ENCODE data around the gene PSD4. TPM values are rescaled to one million over a fixed set of nuclear protein-coding genes. Genes with fewer than 3 reads are reported as not detected.
A peak's percentile ranks its signal among the peaks of the same experiment; 100 is the strongest.

PSD4 gene
- polyA plus RNA-seq, 2 of the 4 experiments (the other 2 are of a cell fraction) = 5.4 to 21.6 TPM

- FAIRE-seq (no peak), DNase-seq (ENCODE audit: low read depth in 1 of 2, low spot score in 1 of 2) (peak; percentile 41 to 84), ATAC-seq (peak; percentile 82 to 86)
- Histone ChIP-seq H3K4me3 (no peak overlapping the region), H3K9me3 (no peaks in the 10 kb centered on the region), H3K4me2 (peak overlapping the region; percentile 55), H3K27ac (peak overlapping the region; percentile 77 to 91), H3K4me1 (peaks cover 69% of the 10 kb centered on the region)
- TF ChIP-seq RCOR1 (IDR thresholded peaks at IDR 0.05; ENCODE audit: low read depth, low read length) = no peak
- peak; percentile 97 for TF ChIP-seq MAFK (IDR thresholded peaks at IDR 0.05; ENCODE audit: partially characterized antibody)
- ChIA-PET CTCF (interaction anchor here (0.6 to 2.9 kb wide), 6 partner anchors 8 to 165 kb away, joined by 3 to 14 read pairs (median 4); no protein-coding TSS in a partner anchor), POLR2A (interaction anchor here (1.0 to 1.1 kb wide), 2 partner anchors 15 to 27 kb away, joined by 3 read pairs; no protein-coding TSS in a partner anchor)
- 38% methylated on average over 12 of the region's 12 CpGs for WGBS (ENCODE audit: missing lambda C conversion rate)
Observed at GRCh38 chr2:113225263-113226259, 51.8 kb downstream of the PSD4 start.

DNA sequence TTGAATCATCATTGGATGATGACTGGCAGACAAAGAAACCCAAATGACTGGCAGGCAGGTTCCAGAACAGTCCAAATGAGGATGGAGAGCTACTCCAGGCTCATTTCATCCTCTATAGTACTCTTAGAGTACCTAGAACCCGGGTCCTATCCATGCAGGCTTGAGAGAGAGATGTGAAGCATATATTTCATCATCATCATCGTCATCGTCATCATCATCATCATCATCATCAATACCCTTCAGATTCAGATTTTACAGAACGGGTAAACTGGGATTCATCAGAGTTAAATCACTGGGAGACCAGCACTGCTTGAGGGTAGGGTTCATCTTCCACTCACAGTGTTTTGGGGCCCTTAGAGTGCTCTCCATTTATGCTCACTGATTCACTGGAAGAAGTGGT lies 52.7 kb downstream of the PSD4 start:
- H3K9me3 ChIP-seq = no peaks in the 10 kb centered on the region
- POLR2A ChIA-PET = interaction anchor here (1.0 to 1.1 kb wide), 2 partner anchors 14 to 27 kb away, joined by 3 read pairs; no protein-coding TSS in a partner anchor
- CTCF ChIA-PET = interaction anchor here (0.6 to 2.9 kb wide), 9 partner anchors 9 to 164 kb away, joined by 3 to 14 read pairs (median 3); no protein-coding TSS in a partner anchor

DNA sequence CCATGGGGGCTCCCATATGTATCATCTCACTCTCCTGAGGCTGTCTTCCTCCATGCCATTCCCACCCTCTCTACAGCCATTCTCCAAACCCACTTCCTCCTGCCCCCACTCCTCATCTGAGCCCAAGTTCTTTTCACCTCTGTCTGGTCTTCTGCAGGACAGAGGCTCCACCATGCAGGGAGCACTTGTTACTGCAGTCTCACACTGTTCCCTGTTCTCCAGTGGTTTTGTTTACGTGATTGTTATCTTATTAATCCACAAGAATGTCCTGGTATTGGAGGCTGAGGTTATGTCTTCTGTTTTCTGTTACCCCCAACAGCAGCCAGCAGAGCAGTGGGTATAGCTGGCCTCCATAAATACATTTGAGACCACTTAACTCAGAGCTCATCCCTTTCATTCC lies 53.5 kb downstream of the PSD4 start:
- 96% methylated on average over 1 of the region's 1 CpG for WGBS (ENCODE audit: missing lambda C conversion rate)
- ChIA-PET POLR2A (no interaction called here), CTCF (interaction anchor here (0.8 to 2.9 kb wide), 12 partner anchors 10 to 163 kb away, joined by 3 to 14 read pairs (median 4); no protein-coding TSS in a partner anchor)
- FAIRE-seq (no peak), DNase-seq (ENCODE audit: low read depth in 1 of 2, low spot score in 1 of 2) (no peak), ATAC-seq (peak in 1 of 2 experiments; percentile 30; a peak in 3 of 6 replicates)
- TF ChIP-seq KDM5A (IDR thresholded peaks at IDR 0.05) (no peak), RAD21 (conservative IDR thresholded peaks at IDR 0.05 in 1 of 2, IDR thresholded peaks at IDR 0.05 in 1 of 2) (peak in 1 of 2 experiments; percentile 46; a peak in 2 of 5 replicates)
- H3K4me1 ChIP-seq = peaks cover 52% of the 10 kb centered on the region
- peak overlapping the region; percentile 77 to 91; a peak in 5 of 6 replicates for H3K27ac ChIP-seq
- H3K4me2 ChIP-seq = no peak overlapping the region
- H3K9me3 ChIP-seq = no peaks in the 10 kb centered on the region
- no peak overlapping the region for H3K4me3 ChIP-seq

More for the DNA sequence above, 52.7 kb downstream of the PSD4 start:
- Histone ChIP-seq H3K4me3 (no peak overlapping the region), H3K27ac (peak overlapping the region; percentile 77 to 91), H3K4me2 (peak overlapping the region; percentile 55; the same call in 2 of the 3 replicates), H3K4me1 (peaks cover 60% of the 10 kb centered on the region)
- FAIRE-seq (no peak), DNase-seq (ENCODE audit: low read depth in 1 of 2, low spot score in 1 of 2) (no peak), ATAC-seq (no peak)
- TF ChIP-seq JUNB (IDR thresholded peaks at IDR 0.05) (no peak), POLR2AphosphoS2 (conservative IDR thresholded peaks at IDR 0.05; ENCODE audit: low read length) (no peak), RAD21 (conservative IDR thresholded peaks at IDR 0.05 in 1 of 2, IDR thresholded peaks at IDR 0.05 in 1 of 2) (no peak), EHF (CRISPR knock-in tag; IDR thresholded peaks at IDR 0.05) (no peak), CBX2 (IDR thresholded peaks at IDR 0.05; ENCODE audit: borderline replicate concordance, low read depth) (no peak), GATA3 (IDR thresholded peaks at IDR 0.05; ENCODE audit: borderline replicate concordance) (no peak), ZC3H11A (IDR thresholded peaks at IDR 0.05) (no peak), HOXA7 (CRISPR knock-in tag; IDR thresholded peaks at IDR 0.05) (no peak), EHMT2 (IDR thresholded peaks at IDR 0.05; ENCODE audit: low read depth) (no peak), PHF8 (IDR thresholded peaks at IDR 0.05; ENCODE audit: borderline replicate concordance, low read depth) (no peak), MAFK (IDR thresholded peaks at IDR 0.05; ENCODE audit: partially characterized antibody) (no peak), BHLHE40 (IDR thresholded peaks at IDR 0.05; ENCODE audit: low read depth, low read length) (no peak), MAZ (IDR thresholded peaks at IDR 0.05; ENCODE audit: borderline replicate concordance, low read depth, low read length) (no peak), MYC (IDR thresholded peaks at IDR 0.05; ENCODE audit: borderline replicate concordance, low read length) (no peak), MAX (IDR thresholded peaks at IDR 0.05) (no peak), TFCP2L1 (CRISPR knock-in tag; IDR thresholded peaks at IDR 0.05) (no peak), NPAS2 (CRISPR knock-in tag; IDR thresholded peaks at IDR 0.05; ENCODE audit: borderline replicate concordance) (no peak)
- TF ChIP-seq, protein P1, sequence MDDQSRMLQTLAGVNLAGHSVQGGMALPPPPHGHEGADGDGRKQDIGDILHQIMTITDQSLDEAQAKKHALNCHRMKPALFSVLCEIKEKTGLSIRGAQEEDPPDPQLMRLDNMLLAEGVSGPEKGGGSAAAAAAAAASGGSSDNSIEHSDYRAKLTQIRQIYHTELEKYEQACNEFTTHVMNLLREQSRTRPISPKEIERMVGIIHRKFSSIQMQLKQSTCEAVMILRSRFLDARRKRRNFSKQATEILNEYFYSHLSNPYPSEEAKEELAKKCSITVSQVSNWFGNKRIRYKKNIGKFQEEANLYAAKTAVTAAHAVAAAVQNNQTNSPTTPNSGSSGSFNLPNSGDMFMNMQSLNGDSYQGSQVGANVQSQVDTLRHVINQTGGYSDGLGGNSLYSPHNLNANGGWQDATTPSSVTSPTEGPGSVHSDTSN (IDR thresholded peaks at IDR 0.05) = no peak
- TF ChIP-seq, protein P2, sequence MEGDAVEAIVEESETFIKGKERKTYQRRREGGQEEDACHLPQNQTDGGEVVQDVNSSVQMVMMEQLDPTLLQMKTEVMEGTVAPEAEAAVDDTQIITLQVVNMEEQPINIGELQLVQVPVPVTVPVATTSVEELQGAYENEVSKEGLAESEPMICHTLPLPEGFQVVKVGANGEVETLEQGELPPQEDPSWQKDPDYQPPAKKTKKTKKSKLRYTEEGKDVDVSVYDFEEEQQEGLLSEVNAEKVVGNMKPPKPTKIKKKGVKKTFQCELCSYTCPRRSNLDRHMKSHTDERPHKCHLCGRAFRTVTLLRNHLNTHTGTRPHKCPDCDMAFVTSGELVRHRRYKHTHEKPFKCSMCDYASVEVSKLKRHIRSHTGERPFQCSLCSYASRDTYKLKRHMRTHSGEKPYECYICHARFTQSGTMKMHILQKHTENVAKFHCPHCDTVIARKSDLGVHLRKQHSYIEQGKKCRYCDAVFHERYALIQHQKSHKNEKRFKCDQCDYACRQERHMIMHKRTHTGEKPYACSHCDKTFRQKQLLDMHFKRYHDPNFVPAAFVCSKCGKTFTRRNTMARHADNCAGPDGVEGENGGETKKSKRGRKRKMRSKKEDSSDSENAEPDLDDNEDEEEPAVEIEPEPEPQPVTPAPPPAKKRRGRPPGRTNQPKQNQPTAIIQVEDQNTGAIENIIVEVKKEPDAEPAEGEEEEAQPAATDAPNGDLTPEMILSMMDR (IDR thresholded peaks at IDR 0.05) = no peak
- WGBS (ENCODE audit: missing lambda C conversion rate) = 96% methylated on average over 4 of the region's 4 CpGs

Data from A549 (cell line).